NCI-H2029 (cell line): ENCODE results near the gene LARP4B.
"Not testable (repeated sequence)": the region's sequence is repeated elsewhere in the genome, so short reads cannot be mapped to it uniquely, and the experiment has no call there.

Experiments
- DNase-seq: peaks from one replicate; lab custom pipeline; 2025; lab: John Stamatoyannopoulos, UW

Gene LARP4B

GRCh38 chr10:958106-958505, 26.6 kb upstream of the LARP4B start:
- no peak for DNase-seq

- no peak for DNase-seq
These were observed 24.3 kb upstream of the LARP4B start for GRCh38 chr10:955820-956217.

GRCh38 chr10:955127-955819, 23.8 kb upstream of the LARP4B start:
- DNase-seq = peak; percentile 2

- DNase-seq = no peak
These were observed 22.9 kb upstream of the LARP4B start for GRCh38 chr10:954396-954795.

- DNase-seq = no peak
These were observed 22.3 kb upstream of the LARP4B start for GRCh38 chr10:953836-954235.

GRCh38 chr10:949446-949845, 17.9 kb upstream of the LARP4B start:
- no peak for DNase-seq

- DNase-seq = no peak
These were observed 16.8 kb upstream of the LARP4B start for GRCh38 chr10:948347-948746.

- no peak for DNase-seq
These were observed 16.4 kb upstream of the LARP4B start for GRCh38 chr10:947881-948280.

- no peak for DNase-seq
These were observed 15.5 kb upstream of the LARP4B start for GRCh38 chr10:947051-947450.

- no peak for DNase-seq
These were observed 14.3 kb upstream of the LARP4B start for GRCh38 chr10:945778-946177.

- DNase-seq = no peak
These were observed 12.7 kb upstream of the LARP4B start for GRCh38 chr10:944034-944831.

GRCh38 chr10:943334-944033, 12.0 kb upstream of the LARP4B start:
- no peak for DNase-seq

- no peak for DNase-seq
These were observed 7.6 kb upstream of the LARP4B start for GRCh38 chr10:938941-939678.

GRCh38 chr10:934746-935406, 3.4 kb upstream of the LARP4B start:
- DNase-seq = no peak

GRCh38 chr10:934165-934564, 2.7 kb upstream of the LARP4B start:
- DNase-seq = not testable (repeated sequence)

GRCh38 chr10:932589-932988, 1.1 kb upstream of the LARP4B start:
- no peak for DNase-seq

- peak; percentile 1 for DNase-seq
These were observed 730 bp downstream of the LARP4B start for GRCh38 chr10:930625-931325.

- no peak for DNase-seq
These were observed 1.4 kb downstream of the LARP4B start for GRCh38 chr10:929960-930624.

GRCh38 chr10:927131-927530, 4.4 kb downstream of the LARP4B start:
- no peak for DNase-seq

- no peak for DNase-seq
These were observed 5.3 kb downstream of the LARP4B start for GRCh38 chr10:926075-926698.
